ENCODE data around the gene PIEZO2.
A peak's percentile ranks its signal among the peaks of the same experiment; 100 is the strongest.
"Not testable (repeated sequence)": the region's sequence is repeated elsewhere in the genome, so short reads cannot be mapped to it uniquely, and the experiment has no call there.

Gene PIEZO2

DNA sequence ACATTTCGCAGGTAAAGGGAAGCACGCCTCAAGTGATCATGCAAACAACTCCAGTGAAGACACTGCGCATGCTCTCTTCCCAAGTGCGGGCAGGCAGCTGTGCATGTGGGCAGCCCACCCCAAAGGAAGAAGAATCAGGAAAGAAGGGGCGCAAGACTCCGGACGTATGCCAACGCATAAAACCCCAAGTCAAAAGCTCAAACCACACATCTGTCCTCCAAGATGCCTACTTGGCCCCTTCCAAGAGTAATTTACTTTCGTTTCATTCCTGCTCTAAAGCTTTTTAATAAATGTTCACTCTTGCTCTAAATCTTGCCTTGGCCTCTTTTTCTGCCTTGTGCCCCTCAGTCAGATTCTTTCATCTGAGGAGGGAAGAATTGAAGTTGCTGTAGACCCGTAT is 254.9 kb downstream of the PIEZO2 start:
- DNase-seq (ENCODE audit: low spot score): no peak

DNA sequence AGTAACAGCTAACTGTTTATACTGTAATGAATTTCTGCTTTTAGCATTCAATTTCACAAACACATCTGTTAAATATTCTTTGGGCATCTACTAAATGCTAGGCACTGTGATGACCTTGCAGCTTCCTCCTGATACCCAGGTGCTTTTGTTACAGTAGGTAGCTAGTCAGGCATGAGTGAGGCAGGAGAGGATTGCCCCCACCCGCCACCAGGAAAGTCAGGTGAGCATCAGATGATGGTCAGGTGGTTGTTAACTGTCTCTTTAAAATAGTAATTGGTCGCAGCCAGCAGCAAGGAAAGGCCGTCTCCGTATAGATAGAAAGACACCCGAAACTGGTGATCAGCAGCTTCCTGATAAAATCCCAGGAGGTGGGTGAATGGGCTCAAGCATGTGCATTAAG is 255.6 kb downstream of the PIEZO2 start:
- DNase-seq (ENCODE audit: low spot score): no peak

DNA sequence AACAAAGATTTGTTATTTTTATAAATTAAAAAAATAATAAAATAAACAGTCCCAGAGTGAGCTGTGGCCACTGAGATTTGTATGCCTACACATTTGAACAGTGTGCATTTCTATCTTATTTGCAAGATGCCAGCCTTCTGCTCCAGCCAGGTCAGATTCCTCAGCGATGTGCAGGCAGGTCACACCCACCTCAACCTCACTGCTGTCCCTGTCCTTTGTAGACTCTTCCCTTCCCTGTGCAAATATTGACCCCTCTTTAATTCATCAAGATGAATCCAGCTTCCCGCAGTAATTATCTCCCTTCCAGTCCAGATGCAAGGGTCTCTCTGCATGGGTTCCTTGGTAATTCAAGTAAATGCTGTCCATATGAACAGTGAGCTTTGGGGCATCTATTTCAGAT is 256.2 kb downstream of the PIEZO2 start:
- no peak for DNase-seq (ENCODE audit: low spot score)

DNA sequence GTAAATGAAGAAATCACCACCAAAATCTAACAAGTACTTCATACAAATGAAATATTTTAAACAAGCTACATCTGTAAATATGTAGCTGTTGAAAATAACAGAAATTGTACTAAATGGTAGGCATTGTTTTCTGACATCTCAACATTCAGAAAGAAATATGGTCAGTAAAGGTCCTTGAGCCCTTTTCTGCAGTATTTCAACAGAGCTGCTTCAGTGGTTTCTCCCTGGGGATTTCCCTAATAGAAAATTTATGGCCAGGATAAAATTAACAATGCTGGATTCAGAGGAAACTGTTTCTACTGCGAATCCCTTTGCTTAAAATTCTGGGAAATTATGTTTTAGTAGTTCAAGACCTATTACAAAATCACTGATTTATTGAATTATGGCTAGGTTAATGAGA is 256.6 kb downstream of the PIEZO2 start:
- peak; percentile 43 for DNase-seq (ENCODE audit: low spot score)

DNA sequence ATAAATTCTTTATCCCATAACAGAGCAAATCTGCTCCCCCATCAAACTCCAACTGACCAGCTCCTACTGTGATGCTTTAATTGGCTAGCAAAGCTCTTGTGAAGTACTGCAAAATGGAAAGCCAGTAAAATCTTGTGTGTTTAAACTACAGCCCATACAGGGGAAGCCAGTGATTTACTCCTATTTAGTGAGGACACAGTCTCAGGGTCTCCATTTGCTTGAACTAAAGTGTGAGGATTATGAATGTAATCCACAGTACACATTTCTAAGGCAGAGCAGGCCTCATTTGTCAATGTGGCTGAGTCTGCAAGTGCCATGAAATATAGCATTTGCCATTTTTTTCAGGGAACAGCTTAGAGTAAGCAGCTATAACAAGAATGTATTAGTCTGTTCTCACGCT is 259.3 kb downstream of the PIEZO2 start:
- DNase-seq (ENCODE audit: low spot score): no peak

DNA sequence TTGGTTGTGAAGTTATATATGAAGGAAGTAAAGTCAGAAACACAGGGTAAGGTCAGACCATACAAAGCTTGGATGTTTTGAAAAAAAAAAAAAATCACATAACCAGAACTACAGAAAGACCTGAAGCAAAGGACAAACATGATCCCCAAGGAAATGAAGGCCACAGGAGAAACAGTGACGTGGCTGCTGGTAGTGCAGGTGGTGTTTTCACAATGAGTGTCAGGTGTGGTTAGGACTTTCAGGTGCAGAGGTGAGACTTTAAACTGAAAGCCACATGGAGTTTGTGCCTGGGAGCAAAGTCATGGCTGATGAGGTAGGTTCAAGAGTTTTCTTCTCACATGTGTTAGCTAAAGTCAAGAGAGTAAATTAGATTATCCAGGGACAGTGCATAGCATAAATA is 270.7 kb downstream of the PIEZO2 start:
- no peak for DNase-seq (ENCODE audit: low spot score)

DNA sequence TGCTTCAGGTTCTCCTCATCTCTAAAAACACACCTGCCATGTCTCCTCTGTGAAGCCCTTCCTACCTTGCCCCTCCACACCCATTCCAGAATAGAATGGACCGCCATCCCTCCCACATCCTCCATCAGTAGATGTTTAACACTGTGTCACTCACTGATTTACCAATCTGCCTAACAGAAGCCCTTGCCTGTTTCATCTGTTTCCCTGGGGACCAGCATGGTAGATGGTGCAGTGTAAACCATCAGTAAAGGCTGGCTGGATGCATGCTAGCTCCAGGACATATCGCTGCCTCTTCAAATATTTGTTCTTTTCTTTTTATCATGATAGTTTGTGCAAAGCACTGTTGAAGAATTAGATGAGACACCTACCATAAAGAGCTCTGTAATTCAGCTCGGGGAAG is 271.4 kb downstream of the PIEZO2 start:
- no peak for DNase-seq (ENCODE audit: low spot score)

DNA sequence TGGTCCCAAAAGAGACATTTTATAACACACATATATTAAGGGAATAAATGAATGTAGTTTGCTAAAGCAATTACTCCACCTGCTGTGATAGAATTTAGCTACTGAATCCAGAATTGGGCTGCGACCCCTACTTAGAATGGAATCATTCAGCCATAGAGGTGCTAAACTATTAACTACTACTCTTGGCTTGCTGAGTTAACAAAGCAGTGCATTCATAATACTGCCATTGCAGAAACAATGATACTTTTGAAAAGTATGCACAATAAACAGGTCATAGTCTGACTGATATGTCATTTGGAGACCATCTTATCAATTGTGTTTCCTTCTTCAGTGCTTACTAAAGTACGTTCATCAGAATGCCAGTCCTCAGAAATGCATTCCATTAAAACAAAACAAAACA is 273.6 kb downstream of the PIEZO2 start:
- no peak for DNase-seq (ENCODE audit: low spot score)

DNA sequence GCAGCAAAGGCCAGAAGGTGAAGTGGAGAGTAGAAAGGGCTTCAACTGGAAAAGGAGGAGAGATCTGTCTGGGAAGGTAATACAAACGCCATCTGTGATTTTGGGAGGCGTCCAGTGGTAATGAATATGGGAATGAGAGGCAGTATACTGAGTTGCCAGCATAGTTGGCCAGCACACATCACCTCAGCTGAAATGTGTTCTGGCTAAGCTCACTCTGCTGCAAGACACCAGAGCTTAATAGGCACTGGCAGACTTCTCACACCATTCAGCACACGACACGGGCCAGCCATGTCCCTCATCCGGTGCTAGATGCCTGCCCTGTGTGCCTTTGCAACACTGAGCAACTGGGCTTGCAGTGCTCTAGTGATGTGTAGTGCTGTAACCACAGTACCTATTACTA is 277.1 kb downstream of the PIEZO2 start:
- no peak for DNase-seq (ENCODE audit: low spot score)

DNA sequence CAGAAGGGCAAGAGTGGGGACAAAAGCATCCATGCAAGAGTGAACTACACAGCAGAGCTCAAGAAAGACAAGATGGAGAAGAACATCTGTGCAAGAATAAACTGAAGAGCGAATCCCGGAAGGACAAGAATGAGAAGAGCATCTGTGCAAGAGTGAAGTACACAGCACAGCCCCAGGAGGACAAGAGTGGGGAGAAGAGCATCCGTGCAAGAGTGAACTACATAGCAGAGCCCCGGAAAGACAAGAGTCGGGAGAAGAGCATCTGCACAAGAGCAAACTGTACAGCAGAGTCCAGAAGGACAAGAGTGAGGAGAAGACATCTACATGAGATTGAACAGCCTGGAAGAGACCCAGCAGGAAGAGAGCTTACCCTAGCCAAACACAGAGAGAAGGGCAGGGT is 284.6 kb downstream of the PIEZO2 start:
- DNase-seq (ENCODE audit: low spot score): no peak

DNA sequence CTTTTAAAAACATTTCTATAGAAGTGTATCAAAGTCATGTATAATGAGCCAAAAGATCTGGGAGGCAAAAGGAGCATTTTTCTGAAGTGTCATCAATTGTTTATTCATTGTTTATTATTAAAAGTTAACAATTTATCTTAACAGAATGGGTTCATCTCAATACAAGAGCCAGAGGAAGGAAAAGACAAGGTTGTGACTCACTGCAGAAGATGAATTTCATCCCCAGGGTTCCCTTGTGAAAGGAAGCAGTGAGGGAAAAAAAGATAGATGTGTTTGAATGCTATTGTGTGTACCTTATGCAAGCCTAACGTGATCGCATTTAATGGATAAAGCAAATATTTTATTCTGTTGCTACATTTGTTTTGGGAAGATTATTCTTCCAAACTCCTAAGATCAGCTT is 286.3 kb downstream of the PIEZO2 start:
- no peak for DNase-seq (ENCODE audit: low spot score)

DNA sequence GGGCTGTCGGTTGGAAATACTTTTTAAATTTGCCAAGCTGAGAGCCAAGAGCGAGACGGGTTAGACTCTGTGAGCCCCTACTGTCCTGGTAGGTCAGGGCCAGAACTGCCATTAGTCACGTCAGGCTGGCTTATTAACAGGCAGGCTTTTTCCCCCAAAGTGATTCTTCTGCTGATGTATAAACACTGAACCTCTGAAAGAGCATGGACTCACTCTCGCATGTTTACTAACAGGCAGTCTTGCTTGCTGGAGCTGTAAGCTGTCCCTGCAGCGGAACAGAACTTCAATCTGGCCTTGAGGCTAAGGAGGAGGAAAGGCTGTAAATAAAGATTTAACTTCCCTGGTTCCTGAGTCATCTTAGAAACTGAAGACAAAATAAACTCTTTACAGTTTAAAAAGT is 288.4 kb downstream of the PIEZO2 start:
- DNase-seq (ENCODE audit: low spot score): no peak

DNA sequence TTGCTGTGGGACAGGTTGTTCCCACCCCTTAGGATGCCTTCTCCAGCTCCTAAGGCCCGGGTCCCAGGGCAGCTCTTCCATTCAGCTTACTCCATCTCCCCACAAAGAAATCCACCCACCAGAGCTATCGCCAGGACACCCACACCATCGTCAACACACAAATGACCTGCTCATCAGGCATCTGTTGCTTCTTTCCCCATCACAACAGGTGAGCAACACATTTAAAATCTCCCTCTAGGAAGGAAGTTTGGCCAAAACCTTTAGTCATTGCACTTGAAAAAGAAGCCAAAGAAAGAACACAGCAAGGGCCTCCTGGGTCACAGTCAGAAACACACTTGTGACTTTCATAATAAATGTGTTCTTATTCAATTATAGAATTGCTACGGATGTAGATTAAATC is 289.0 kb downstream of the PIEZO2 start:
- no peak for DNase-seq (ENCODE audit: low spot score)

DNA sequence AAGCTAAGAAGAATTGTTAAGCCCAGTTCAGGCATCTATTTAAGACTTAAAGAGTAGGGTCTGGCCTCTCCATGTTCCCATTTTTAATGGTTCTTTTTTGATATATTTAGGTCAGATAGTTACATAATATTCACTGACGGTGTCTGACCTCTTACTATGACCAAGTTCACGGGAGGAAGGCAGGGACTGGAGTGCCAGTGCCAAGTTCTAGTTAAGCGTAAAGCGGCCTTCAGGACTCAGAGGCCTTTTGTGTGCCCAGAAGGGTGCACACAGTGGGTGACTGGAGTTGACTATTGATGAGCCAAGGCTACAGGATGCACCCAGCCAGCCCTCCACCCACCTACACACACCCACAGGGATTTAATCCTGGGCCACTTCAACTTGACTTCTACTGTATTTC is 290.9 kb downstream of the PIEZO2 start:
- no peak for DNase-seq (ENCODE audit: low spot score)

DNA sequence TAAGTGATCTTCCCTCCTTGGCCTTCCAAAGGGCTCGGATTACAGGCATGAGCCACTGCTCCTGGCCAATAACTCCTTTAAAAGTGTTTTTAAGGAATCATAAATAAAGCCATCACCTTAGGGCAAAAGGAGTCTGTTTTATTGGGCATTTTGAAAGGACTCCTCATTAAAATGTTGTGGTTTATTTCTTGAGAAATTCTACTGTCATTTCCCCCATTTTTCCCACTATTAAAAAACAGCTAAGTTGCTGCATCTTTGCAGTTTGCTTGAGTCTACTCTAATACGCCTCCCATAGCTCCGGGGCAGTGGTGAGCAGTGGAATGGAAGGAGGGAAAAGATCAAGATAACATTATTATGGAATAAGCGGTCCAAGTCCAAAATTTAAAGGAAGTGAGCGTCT is 293.2 kb downstream of the PIEZO2 start:
- DNase-seq (ENCODE audit: low spot score): no peak

DNA sequence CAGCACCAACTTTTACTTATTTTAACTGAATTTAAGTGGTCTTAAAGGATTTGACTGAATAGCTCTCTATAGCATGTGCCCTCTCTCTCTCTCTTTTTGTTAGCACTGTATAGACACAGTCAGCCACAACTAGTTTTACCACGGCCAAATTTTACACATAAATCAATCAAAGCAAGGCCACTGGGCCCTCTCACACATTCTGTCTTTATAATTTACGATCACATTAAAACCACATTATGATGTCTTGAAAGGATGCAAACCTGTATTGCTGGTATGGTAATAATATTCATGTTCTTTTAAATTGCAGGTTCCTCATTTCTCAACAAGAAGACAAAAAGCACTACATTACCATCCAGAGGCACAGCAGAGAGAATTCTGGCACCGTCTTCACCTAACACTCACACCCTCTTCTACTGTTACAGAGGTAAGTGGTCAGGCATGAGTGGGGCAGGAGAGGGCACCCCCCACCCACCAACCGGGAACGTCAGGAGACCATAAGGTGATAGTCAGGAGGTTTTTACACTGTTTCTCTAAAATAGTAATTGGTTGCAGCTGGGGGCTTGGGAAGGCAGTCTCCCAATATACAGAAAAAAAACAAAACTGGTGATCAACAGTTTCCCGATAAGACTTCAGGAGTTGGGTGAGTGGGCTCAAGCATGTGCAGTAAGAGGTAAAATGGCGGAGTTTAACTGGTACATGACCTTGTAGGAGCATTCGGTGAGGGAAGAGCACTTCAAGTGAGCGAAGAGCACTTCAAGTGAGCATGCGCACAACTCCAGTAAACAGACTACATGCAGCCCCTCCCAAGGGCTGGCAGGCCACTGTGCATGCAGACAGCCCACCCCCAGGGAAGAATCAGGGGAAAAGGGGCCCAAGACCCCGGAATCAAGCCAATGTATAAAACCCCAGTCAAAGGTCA is 296.7 kb downstream of the PIEZO2 start:
- DNase-seq (ENCODE audit: low spot score): no peak

DNA sequence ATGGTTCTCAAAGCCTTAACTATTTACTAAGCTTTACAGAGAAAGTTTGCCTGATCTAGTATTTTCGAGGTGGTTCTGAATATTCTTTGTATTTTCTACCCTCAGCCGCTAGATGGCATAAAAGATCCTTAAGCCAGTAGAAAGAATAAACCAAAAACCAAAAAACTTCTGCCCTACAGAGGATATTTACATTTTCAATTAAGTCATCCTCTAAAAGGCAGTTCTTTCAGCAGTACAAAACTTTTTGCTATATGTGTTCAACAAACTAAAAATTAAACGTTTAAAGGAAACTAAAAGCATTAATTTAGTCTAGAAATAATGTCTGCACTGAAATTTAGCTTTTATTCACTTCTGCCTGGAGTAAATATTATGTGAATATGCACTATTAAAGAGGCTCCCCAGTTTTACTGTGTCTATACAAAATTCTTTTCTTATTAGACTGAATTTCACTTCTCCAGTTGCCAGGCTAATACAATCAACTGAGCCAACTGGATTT is 297.5 kb downstream of the PIEZO2 start:
- DNase-seq (ENCODE audit: low spot score): peak; percentile 70

DNA sequence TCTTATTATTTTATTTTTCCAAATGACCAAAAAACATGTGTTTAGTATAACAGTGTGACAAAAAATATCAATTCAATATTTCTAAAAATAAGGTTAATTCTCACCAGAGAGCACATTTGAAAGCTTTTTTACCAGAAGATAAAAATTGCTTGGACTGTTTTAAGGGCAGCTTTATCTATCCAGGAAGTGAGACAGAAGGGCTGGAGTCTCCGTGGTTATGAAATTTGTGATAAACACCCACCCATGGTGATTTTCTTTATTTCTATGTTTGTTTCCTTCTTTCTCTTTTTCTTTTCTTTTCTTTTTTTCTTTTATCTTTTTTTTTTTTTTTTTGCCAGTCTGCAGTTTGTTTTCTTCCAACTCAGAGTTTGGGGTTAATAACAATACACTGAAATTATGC is 298.5 kb downstream of the PIEZO2 start:
- no peak for DNase-seq (ENCODE audit: low spot score)

DNA sequence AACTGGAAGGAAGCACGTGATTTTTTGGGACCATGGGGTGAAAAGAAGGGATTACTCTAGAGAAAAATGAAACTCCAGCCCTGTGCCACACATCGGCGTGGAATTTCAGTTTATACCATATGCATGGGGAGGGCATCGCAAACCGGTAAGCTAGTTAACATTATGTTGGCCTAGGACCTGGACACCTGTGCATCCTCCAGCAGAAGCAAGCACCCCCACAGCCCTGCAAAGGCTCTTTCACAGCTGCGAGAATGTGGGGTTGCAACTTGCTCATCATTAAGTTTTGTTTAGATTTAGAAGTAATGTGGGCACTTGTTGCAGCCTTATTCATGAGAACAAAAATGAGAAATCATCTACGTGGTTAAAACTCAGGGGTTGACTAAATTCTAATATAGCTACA is 299.2 kb downstream of the PIEZO2 start:
- DNase-seq (ENCODE audit: low spot score): no peak

DNA sequence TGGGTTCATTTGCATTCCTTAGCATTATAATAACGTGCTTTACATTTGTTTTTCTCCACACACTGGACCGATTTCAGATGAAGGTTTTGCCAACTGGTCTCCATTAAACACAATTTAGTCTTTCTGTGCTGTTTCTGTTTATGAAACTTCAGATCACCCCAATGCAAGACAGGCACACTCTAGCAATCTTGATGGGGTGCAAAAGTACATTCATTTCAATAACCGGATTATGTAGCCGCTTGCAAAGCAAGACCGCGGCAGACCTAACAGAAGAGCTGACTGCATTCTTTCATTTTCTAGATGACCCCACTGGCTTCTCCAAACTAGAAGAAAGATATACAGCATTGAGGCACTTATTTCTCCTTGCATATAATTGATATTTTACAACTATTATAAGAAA is 301.5 kb downstream of the PIEZO2 start:
- DNase-seq (ENCODE audit: low spot score): no peak

DNA sequence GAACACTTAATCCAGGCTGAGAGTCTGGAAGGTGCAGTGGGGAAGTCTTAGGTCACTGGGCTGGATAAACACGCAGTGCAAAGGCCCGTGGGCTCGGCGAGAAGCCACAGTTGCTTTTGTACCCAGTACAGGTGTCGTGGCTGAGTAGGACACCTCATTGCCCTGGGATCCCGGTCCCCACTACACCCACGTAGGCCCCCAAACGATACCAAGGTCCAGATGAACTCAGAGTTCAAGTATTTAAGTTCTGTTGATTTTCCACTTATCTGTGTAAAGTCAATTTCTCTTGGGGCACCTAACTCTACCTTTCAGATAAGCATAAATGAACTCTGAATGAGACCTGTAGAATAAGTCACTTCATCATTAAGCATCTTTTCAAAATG is 302.0 kb downstream of the PIEZO2 start:
- no peak for DNase-seq (ENCODE audit: low spot score)

DNA sequence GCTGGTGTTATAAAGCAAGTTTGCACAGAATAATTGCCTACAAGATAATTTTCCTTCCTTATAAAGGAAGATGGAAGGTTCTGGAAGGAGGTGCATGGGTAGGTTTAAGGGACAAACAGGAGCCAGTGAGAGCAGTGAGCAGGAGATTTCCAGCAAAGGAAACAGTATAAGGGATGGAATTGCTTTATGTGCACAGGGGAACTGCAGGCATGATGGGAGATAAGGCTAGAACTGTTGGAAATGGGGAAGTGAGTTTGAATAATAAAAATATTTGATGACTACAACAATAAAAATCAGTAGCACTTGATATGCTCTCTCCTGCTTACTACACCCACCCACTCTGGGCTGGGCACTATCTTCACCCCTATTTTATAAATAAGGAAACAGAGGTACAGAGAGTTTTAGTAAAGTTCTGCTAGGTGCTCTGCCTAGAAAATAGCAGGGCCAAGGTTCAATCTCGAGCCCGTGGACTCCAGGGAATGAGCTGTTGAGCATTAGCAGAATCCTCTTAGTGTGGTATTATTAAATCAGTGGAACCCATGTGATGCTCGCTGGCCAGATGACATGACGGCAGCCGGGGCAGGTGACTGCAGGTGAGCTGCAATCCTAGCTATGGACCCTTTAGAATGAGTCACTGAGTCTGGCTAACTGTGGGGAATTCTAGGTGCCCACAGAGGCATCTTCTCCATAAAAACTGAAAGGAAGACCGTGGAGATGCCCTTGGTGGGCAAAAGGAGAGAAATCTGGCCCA is 302.5 kb downstream of the PIEZO2 start:
- DNase-seq (ENCODE audit: low spot score): no peak

DNA sequence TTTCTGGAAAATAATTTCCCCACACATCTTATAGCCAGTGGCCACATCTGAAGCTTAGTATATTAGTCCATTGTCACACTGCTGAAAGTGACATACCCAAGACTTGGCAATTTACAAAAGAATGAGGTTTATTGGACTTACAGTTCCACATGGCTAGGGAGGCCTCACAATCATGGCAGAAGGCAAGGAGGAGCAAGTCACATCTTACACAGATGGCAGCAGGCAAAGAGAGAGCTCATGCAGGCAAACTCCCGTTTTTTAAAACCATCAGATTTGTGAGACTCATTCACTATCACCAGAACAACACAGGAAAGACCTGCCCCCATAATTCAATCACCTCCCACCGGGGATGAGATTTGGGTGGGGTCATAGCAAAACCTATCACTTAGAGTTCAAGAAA is 303.3 kb downstream of the PIEZO2 start:
- DNase-seq (ENCODE audit: low spot score): not testable (repeated sequence)
